Keratinocyte (primary cell): ENCODE measurements around the gene ACACA.

Experiments
- CTCF ChIP-seq, 3 experiments: IDR thresholded peaks in 1 of 3; conservative IDR thresholded peaks in 1 of 3; optimal IDR thresholded peaks in 1 of 3; 2 replicates in 2 of 3; 3 replicates in 1 of 3; pipeline versions ENCODE3 to v1.5.1; 2011; ENCODE audit warnings: low read length in 3 of 3, mild to moderate bottlenecking in 3 of 3, moderate library complexity in 2 of 3, control low read depth in 1 of 3, inconsistent platforms in 1 of 3; ENCODE audit not compliant: insufficient read depth in 2 of 3; ENCODE audit errors: extremely low read depth in 1 of 3
- EZH2 ChIP-seq: IDR thresholded peaks from one replicate; pipeline ENCODE4 v1.6.1; 2012; ENCODE audit warnings: inconsistent platforms, mild to moderate bottlenecking, low read length, moderate library complexity

- TF ChIP-seq EZH2: no peak
- no peak for TF ChIP-seq CTCF (optimal IDR thresholded peaks at IDR 0.05 in 1 of 3, IDR thresholded peaks at IDR 0.05 in 1 of 3, conservative IDR thresholded peaks at IDR 0.05 in 1 of 3; ENCODE audit: extremely low read depth in 1 of 3, insufficient read depth in 2 of 3, low read length in 3 of 3)
Observed at GRCh38 chr17:37293770-37294169, 112.9 kb downstream of the ACACA start.
